GM19328 (cell line): ENCODE results near the gene TNIK.
"Not testable (repeated sequence)": the region's sequence is repeated elsewhere in the genome, so short reads cannot be mapped to it uniquely, and the experiment has no call there.

Source experiments
- ATAC-seq: cut with Tn5 transposase; IDR thresholded peaks from one replicate; pipeline ENCODE4 v1.9.1; 2021; ENCODE audit warnings: mild to moderate bottlenecking, moderate library complexity; ENCODE audit not compliant: unreplicated experiment

Gene TNIK

DNA sequence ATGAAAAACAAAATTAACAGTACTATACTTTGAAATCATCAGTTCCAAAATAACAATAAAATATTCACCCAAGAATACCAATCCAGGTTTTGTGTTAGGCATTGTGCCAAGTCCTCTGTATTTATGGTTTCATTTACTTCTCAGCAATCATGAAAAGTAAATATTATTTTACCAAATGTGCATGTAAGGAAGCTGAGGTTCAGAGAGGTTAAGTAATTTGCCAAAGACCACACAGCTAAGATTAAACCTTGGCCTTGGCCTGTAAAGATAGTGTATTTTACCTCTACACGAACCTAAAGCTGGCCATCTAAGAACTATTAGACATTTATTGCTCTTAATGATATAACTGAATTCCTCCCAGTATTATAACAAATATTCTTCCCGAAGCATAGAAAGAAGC is 309.3 kb downstream of the TNIK start:
- ATAC-seq, result no peak

DNA sequence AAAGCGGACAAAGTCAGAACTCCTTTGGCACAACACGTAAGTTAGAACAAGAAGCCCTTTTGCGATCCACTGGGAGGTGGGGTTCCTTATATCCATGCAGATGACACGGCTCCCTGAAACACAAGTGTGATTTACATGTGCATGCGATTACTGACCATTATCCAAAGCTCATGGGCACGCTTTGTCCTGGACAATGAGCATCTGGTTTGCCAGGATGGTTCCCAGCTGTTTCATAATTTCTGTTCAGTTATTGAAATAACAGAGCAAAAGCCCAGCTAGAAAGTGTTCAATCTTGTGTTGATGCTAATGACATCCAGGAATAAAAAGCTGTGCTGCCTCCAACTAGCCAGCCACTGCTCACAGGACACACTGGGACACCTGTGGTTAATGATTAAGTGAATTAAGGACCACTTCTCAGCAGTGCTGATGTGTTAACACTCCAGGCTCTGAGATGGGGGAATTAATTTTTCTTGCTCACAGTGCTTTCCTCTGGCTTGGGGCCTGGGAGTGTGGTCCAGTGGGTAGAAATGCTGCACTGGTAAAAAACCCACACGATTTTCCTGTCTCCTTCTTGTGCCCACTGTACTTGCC is 310.6 kb downstream of the TNIK start:
- no peak for ATAC-seq

DNA sequence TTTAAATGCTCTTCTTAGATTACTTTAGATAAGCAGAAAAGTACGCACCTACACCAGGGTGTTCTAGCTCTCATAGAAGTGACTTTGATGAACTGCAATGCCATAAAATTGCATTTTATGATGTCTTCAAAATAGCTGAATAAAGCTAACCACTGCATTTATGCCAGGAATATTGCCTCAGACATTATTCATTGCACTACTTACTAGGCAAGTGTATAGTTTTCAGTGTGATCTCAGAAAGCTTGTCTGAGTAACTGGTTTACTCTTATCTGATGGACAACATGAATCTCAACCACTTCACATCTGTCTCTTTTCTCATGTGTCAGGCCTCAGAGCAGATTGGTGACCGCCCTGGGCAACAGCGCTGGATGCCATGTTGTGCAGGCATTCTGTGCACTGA is 314.4 kb downstream of the TNIK start:
- ATAC-seq, result no peak

DNA sequence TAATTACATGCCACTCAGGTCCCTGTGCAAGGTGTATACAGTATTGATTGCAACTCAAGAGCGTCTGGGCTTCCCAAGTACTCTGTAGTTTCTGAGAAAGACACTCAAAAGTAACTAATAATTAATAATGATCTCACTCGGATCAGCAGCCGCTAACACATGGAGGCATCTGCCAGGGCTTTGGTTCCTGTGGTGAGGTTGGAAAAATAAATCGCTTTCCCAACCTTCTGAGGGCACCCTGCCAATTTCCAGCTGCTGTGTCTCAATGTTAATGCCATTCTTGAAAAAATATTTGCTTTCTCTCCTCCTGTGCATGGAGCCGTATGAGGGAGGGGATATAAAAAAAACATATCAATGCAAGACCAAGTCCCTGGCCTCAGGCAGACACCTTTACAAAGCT is 317.2 kb downstream of the TNIK start:
- ATAC-seq, result no peak

DNA sequence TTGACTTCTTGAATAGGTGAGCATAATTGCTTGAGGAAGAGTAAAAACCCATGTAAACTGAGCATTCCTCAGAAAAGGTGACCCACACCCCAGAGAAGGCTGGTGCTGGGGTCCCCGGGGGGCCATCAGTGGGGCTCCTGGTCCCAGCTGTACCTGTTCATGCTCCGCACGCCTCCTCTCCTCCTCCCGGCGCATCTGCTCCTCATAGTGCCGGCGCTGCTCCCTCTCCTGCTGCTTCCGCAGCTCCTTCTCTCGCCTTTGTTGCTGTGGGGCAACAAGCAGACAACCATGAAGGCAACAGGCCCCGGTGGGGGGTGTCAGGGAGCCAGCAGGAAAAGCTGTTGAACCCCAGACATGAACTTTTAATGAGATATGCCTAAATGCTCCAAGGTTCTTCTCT is 320.0 kb downstream of the TNIK start:
- no peak for ATAC-seq

DNA sequence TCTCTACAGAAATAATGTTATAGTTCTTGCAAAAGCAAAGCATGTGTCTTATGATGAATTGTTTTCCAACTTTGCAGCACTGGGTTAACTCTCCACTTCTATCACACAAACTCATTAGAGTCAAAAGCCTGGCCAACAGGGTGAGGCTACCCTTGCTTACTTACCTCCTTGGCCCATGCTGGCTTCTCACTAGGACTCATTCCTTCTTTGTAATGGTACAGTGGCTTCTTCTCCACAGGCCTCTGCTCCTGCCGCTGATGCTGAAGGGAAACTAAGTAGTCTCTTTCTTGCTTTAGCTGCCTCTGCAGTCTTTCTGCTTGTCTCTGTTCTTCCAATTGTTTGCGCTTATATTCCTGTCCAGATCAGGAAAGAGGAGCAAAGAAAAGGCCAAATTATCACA is 322.2 kb downstream of the TNIK start:
- no peak for ATAC-seq

DNA sequence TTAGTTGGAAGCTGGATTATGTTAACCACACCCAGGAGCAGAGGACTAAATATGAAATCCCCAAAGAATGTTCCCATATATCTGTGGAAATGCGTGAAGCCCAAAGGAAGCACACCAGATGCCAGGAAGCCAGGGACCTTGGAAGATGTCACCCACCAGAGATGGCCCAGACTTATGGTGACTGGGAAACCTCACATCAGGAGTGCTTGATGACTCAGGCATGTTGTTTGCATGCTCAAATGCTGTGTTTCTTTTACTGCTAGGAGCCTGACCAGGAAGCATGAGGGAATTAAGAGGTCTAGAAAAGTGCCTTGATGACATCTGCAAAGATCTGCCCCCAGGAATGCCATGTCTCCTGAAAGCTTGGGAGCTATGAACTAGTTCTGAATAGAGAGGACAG is 324.7 kb downstream of the TNIK start:
- ATAC-seq, result no peak

DNA sequence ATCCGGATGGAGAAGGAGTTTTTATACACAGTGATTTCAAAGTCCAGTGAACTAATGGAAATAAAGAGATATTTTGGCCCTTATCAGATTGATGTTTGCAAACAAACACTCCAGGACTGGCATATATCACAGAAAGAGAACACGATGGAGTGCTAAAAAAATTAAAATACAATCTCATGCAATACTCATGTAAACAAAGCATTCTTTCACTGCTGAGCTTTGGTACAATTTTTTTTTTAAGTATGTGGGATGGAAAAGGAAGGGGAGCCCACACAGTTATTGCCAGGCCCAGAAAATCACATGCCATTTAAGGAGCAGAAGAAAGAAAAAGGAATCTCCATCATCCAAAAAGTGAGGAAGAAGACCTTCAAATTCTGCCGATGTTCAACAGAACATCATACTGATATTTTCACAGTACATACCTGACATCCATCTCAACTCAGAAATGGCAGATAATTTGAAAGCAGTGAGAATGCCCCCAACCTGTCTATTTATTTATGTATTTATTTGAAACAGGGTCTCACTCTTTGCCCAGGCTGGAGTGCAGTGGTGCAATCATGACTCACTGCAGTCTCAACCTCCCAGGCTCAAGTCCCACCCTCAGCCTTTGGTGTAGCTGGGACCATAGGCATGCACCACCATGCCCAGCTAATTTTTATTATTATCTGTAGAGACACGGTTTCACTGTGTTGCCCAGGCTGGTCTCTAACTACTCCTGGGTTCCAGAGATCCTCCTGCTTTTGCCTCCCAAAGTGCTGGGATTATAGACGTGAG is 326.2 kb downstream of the TNIK start:
- ATAC-seq, result no peak

DNA sequence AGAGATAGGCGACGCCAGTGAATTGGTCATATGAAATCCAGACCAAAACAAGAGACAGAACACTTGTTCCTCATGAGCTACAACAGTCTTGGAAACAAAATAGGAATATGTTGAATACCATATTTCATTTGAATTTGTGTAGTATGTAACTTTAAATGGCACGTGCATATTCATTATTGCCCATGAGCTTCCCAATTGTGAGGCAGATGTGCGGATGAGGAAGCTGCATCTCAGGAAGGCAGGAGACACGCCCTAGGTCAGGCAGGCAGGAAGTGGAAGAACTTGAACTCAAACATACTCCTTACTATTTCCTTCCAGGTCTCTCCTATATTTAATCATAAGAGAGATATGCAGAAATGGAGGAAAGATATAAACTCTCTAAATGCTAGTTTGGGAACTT is 326.9 kb downstream of the TNIK start:
- no peak for ATAC-seq

DNA sequence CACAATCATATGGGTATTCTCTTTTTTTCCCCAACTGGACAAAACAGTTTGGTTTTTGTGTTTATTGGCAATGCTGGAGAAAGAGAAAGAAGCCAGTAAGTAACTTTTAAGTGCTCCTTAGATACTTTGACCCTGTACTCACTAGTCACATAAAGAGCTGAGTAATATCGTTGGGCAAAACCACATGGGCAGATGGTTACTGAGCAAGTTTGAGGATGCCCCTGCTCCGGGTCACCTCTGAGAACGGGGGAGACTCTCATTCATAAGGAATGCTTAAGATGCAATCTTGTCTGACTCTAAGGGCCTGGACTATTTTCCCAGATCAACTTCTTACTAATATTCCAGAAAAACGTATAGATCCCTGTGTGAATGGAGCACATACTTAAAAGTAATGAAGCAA is 327.3 kb downstream of the TNIK start:
- ATAC-seq, result no peak

DNA sequence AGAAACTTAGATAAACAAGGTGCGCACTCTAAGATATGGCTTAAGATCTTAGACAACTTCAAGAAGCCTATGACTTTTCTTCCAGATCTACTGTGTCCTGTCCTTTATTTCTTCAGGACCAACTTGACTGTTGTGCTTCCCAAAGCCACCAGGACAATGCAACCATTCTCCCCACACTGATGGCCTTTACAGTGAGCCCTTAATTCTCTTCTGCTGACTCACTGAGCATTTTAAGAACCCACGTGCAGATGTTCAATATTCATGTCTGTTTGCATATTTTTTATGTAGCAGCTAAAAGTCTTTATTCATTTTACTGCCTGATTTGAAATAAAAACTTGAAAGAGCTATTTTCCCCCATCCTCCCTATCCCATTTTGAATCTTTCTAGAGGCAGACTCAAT is 330.4 kb downstream of the TNIK start:
- no peak for ATAC-seq

DNA sequence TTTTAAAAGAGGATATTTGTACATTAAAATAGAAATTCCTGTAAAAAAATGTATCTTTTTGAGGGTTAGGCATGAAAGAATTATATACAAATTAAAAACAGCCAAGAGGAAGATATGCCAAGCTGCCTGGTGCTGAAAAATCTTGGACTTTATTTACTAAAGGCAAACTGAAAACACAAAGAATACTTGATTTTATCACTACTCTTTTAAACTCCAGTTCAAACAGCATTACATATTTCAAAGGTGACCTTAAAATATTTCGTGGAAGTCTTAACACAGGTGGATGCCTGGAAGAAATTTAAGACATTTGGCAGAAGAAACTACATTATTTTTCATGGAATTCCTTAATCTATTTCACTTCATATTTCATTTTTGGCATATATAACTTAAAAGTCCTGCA is 332.6 kb downstream of the TNIK start:
- no peak for ATAC-seq

DNA sequence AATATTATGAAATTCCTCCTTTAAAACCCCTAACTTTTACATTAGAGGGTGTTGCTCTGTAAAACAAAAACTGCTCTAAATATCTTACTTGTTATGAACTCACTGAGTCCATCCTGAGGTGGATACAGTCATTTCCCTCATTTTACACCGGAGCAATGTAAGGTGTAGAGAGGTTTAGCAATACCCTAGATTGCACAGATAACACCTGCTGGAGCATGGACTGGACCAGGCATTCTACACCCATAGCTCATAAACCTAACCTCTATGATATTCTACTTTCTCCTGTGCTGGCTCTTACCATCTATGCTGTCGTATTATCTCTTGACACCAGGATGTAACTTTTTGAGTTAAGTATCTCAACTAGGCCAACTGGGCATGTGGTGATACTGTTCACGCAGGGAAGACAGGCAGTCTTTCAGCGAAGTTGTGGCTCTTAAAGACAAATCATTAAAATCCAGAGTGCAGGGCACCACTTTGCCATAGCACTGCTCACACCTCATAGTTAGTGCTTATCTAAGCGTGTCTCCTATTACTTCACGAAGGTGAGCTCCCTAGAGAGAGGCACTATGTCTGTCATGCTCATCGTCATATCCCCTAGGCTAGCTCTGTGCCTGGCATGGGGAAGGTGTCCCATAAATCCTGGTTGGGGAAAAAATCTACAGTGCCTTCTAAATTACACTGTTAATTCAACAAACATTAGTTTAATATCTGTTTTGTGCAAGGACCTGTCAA is 333.6 kb downstream of the TNIK start:
- no peak for ATAC-seq

DNA sequence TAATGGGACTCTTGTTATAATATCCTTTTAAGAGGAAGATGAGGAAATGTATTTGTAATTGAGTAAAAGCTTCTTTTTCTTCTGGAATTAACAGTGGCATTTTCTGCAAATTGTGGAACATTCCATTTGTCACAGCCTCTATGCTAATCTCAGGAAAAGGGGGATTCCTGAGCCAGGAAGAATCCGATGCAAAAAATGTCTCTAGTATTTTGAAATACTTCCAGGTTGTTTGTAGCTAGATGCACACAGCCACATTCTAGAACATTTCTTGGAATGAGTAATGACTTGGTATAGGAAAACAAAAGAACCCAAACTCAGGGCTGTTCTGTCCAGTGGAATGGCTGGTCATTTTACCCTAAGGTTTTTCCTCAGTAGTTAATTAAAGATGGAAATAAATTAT is 335.2 kb downstream of the TNIK start:
- ATAC-seq, result no peak

DNA sequence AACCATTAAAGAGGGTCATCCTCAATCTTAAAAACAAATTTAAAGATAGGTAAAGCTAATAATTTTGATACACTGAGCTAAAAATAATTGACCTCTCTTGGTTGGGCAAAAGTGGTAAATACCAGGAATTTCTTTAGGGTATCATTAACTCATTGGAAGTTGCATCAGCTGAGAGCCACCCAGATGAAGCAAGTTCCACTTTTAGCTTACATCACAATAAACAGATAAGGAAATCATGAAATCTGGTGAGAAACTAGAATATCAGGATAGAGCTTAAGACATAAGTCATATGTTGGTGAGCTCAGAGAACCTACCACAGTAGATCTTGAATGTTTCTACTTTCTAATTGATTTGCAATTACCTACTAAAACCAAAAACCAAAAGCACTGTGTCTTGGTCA is 336.3 kb downstream of the TNIK start:
- ATAC-seq, result no peak

DNA sequence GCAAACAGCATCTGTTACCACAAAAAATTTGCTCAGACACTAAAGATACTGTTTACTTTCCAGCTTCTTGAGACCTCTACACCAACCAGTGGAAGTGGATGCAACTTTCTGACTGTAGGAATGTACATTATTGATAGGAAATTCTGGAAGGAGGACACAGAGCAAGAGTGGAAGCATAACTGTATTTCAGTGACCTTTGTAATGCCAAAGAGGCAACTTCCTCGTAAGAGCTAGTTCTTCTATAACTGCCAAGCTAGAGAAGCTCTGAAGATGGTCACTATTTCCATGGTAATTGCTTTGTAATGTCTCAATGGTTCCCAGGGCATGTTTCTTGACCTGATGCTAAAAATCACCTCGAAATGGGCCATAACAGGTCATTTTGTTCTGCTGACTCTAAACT is 337.3 kb downstream of the TNIK start:
- ATAC-seq, result no peak

DNA sequence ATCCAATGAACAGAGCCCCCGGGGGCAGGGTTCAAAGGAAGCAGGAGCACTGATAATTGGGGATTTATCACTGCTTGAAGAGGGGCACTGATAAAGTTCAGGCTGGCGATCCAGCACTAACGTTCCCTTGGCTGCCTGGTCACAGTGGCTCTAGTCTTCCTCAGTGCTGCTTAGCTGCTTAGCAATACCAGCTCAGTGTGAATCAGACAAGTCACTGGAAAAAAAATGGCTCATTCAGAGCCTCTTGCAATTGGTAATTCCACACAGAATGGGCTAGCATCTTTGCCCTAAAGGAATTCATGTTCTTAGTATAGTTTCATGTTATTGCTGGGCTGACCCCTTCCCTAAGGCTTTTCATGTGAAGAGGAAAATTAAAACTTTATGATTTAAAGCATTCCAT is 338.0 kb downstream of the TNIK start:
- ATAC-seq, result no peak

DNA sequence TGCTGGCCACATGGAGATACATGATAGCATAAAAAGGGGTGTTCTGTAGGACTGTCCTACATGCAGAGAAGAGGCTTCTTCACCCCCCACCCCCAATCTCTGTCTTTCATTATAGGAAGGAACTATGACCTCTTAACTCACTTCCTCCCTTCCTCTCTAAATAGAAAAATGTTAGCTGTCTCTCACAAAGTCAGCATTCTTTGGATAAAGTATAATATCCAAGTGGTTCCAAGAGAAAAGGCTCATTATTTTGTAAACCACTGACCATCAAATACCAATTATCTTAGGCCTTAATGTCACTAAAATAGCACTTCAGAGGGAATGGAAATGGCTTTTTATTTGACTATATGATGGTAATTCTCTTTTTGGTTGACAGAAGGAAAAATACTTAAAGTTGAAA is 338.4 kb downstream of the TNIK start:
- no peak for ATAC-seq

DNA sequence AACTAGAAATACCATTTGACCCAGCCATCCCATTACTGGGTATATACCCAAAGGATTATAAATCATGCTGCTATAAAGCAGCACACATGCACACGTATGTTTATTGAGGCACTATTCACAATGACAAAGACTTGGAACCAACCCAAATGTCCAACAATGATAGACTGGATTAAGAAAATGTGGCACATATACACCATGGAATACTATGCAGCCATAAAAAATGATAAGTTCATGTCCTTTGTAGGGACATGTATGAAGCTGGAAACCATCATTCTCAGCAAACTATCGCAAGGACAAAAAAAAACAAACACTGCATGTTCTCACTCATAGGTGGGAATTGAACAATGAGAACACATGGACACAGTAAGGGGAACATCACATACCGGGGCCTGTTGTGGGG is 340.8 kb downstream of the TNIK start:
- ATAC-seq, result not testable (repeated sequence)

DNA sequence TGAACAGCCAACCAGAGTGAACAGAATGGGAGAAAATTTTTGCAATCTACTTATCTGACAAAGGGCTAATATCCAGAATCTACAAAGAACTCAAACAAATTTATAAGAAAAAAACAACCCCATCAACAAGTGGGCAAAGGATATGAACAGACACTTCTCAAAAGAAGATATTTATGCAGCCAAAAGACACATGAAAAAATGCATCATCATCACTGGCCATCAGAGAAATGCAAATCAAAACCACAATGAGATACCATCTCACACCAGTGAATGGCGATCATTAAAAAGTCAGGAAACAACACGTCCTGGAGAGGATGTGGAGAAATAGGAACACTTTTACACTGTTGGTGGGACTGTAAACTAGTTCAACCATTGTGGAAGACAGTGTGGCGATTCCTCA is 341.2 kb downstream of the TNIK start:
- not testable (repeated sequence) for ATAC-seq

DNA sequence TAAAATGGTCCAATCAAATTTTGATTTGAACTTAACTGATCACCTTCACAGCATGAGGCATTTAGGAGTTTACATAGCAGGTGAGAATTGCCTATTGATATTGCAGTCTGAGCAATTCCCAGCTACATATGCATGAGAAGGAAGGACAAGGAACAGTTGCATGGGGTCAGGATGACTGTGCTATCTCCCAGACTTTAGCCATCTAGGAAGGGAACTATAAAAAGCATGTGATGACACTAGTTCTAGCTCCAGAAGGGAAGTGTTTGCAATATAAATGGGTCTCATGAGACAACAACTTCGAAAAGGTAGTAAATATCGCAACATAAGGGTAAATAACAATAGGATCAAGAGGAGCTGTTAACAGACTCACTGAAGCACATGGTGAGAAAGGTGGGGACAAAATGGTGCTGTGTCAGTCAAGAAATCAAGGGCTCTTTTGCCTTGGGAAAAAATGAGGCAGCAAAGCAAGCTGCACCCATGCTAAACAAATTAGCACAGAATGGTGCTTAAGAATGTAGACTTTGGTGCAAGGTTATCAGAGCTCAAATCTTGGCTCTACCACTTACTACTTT is 343.3 kb downstream of the TNIK start:
- ATAC-seq, result no peak

DNA sequence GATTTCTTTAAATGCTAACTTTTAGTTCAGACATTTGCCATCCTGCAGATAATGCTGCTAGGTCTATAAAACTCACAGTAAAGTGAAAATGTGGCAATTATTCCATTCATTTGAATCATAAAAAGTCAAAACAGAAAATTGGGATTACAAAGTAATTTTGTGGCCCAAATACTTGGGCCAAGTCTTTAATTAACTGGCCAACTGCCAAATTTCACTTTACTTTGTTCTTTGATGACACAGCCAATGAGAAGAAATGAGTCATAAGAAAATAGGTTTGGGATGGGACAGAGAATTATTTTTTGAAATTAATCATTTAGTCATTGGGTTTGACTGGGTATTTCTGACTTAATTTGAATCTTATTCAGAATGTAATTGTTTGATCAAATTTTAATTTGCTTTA is 343.8 kb downstream of the TNIK start:
- ATAC-seq, result no peak
